ENCODE measurements around the gene VPS41.

DNA sequence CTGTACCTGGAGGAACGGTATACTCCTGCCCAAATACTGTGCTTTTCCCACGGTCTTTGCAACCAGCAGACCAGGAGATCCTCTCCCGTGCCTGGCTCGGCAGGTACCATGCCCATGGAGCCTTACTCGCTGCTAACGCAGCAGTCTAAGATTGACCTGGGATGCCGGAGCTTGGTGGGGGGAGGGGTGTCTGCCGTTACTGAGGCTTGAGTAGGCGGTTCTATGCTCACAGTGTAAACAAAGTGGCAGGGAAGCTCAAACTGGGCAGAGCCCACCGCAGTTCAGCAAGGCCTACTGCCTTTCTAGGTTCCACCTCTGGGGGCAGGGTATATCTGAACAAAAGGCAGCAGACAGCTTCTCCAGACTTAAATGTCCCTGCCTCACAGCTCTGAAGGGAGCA lies 22.7 kb downstream of the VPS41 start:
- TF ChIP-seq CTCF (conservative IDR thresholded peaks at IDR 0.05; ENCODE audit: low read length) (no peak), EZH2phosphoT487 (IDR thresholded peaks at IDR 0.05; ENCODE audit: borderline replicate concordance) (no peak)

All from Loucy (cell line).